Neural cell (in vitro differentiated cells): Measurements from ENCODE around the gene WWC2. TPM values are rescaled to one million over a fixed set of nuclear protein-coding genes. Genes with fewer than 3 reads are reported as not detected.

Experiments used
- H2AFZ ChIP-seq: fragments of 200-600, 300-800 bp; sonication (generic), shearing (Covaris generic); 2 replicates; pipeline ENCODE4 v1.6.0; 2014; ENCODE audit warnings: low read depth, mild to moderate bottlenecking, antibody characterized with exemption, low read length, moderate library complexity
- H3F3A ChIP-seq: fragments of 200-600 bp; shearing (Covaris generic); 2 replicates; pipeline ENCODE4 v1.6.1; 2016; ENCODE audit warnings: mild to moderate bottlenecking, moderate library complexity, mixed read lengths, antibody characterized with exemption, low read length; ENCODE audit not compliant: insufficient read depth, poor library complexity, severe bottlenecking
- H3K27ac ChIP-seq: fragments of 200-600, 300-800 bp; sonication (generic), shearing (Covaris generic); 2 replicates; pipeline ENCODE4 v1.5.1; 2014; ENCODE audit warnings: mild to moderate bottlenecking, low read length, moderate library complexity
- H3K27me3 ChIP-seq: fragments of 300-800, 200-600 bp; sonication (generic), shearing (Covaris generic); 2 replicates; pipeline ENCODE4 v1.6.0; 2014; ENCODE audit warnings: mild to moderate bottlenecking, low read depth, low read length, moderate library complexity; ENCODE audit not compliant: insufficient read depth
- H3K36me3 ChIP-seq: fragments of 300-800, 200-600 bp; sonication (generic), shearing (Covaris generic); 2 replicates; pipeline ENCODE4 v1.5.1; 2014; ENCODE audit warnings: mild to moderate bottlenecking, antibody characterized with exemption, low read length, moderate library complexity; ENCODE audit not compliant: insufficient read depth
- H3K4me2 ChIP-seq: fragments of 300-800, 200-600 bp; sonication (generic), shearing (Covaris generic); 2 replicates; pipeline ENCODE4 v1.6.0; 2014; ENCODE audit warnings: mild to moderate bottlenecking, low read length
- H3K4me3 ChIP-seq: fragments of 300-800, 200-600 bp; sonication (generic), shearing (Covaris generic); 2 replicates; pipeline ENCODE4 v1.5.1; 2014; ENCODE audit warnings: mild to moderate bottlenecking, low read length, moderate library complexity
- H3K79me2 ChIP-seq: fragments of 200-600 bp; shearing (Covaris generic); replicated peaks from 2 replicates; pipeline ENCODE4 v1.6.0; 2014; ENCODE audit warnings: mild to moderate bottlenecking, low read length, moderate library complexity; ENCODE audit not compliant: insufficient read depth
- H3K9ac ChIP-seq: fragments of 300-800, 200-600 bp; sonication (generic), shearing (Covaris generic); 2 replicates; pipeline ENCODE4 v1.6.1; 2016; ENCODE audit warnings: mild to moderate bottlenecking, low read length, mixed read lengths
- H3K9me2 ChIP-seq: fragments of 200-600 bp; shearing (Covaris generic); 2 replicates; pipeline ENCODE4 v1.6.1; 2016; ENCODE audit warnings: mild to moderate bottlenecking, low read length, mixed read lengths; ENCODE audit not compliant: insufficient read depth
- H3K9me3 ChIP-seq: fragments of 200-600, 300-800 bp; sonication (generic), shearing (Covaris generic); 2 replicates; pipeline ENCODE4 v1.6.1; 2016; ENCODE audit warnings: mild to moderate bottlenecking, mixed run types, low read length, moderate library complexity, mixed read lengths
- H4K20me1 ChIP-seq: fragments of 200-600 bp; shearing (Covaris generic); 2 replicates; pipeline ENCODE4 v1.6.1; 2016; ENCODE audit warnings: mild to moderate bottlenecking, mixed run types; ENCODE audit not compliant: insufficient read depth
- CTCF ChIP-seq: fragments of 450-650 bp; IDR thresholded peaks from 2 replicates; pipeline ENCODE4 v1.5.1; 2014; ENCODE audit warnings: antibody characterized with exemption, mild to moderate bottlenecking, moderate library complexity; ENCODE audit not compliant: poor library complexity, severe bottlenecking
- EP300 ChIP-seq: fragments of 450-650 bp; conservative IDR thresholded peaks from 2 replicates; pipeline ENCODE4 v1.6.1; 2014; ENCODE audit warnings: antibody characterized with exemption, mild to moderate bottlenecking, moderate library complexity; ENCODE audit not compliant: poor library complexity, severe bottlenecking
- EZH2 ChIP-seq: fragments of 200-600, 300-800 bp; shearing (Covaris generic), sonication (generic); IDR thresholded peaks from 2 replicates; pipeline ENCODE4 v1.6.1; 2014; ENCODE audit warnings: antibody characterized with exemption, low read length, borderline replicate concordance, mild to moderate bottlenecking; ENCODE audit not compliant: insufficient read depth, poor library complexity, severe bottlenecking
- MXI1 ChIP-seq: fragments of 450-650 bp; conservative IDR thresholded peaks from 2 replicates; pipeline ENCODE4 v1.6.1; 2014; ENCODE audit warnings: antibody characterized with exemption, mild to moderate bottlenecking; ENCODE audit not compliant: poor library complexity, severe bottlenecking
- POLR2AphosphoS5 ChIP-seq: IDR thresholded peaks from 2 replicates; pipeline ENCODE4 v1.6.1; 2012
- RAD21 ChIP-seq: fragments of 450-650 bp; conservative IDR thresholded peaks from 2 replicates; pipeline ENCODE4 v1.6.1; 2014; ENCODE audit warnings: antibody characterized with exemption, mild to moderate bottlenecking, moderate library complexity
- SMC3 ChIP-seq: fragments of 450-650 bp; conservative IDR thresholded peaks from 2 replicates; pipeline ENCODE4 v1.6.1; 2014; ENCODE audit warnings: antibody characterized with exemption, mild to moderate bottlenecking, moderate library complexity; ENCODE audit not compliant: poor library complexity
- TAF1 ChIP-seq: IDR thresholded peaks from 2 replicates; pipeline ENCODE4 v1.6.1; 2012; ENCODE audit warnings: low read depth
- polyA plus RNA-seq: library from polyadenylated mRNA; depleted of rRNA; stranded (reverse); fragments of >200 nt; gene quantifications from 2 replicates; pipeline ENCODE4 v1.2.3, GENCODE V29; 2014
- TF ChIP-seq, protein P1 (sequence below): IDR thresholded peaks from 2 replicates; pipeline ENCODE4 v1.6.1; 2012; ENCODE audit warnings: borderline replicate concordance

WWC2 gene
- polyA plus RNA-seq, 1 donor from 2014 or later: 5.7 TPM

DNA sequence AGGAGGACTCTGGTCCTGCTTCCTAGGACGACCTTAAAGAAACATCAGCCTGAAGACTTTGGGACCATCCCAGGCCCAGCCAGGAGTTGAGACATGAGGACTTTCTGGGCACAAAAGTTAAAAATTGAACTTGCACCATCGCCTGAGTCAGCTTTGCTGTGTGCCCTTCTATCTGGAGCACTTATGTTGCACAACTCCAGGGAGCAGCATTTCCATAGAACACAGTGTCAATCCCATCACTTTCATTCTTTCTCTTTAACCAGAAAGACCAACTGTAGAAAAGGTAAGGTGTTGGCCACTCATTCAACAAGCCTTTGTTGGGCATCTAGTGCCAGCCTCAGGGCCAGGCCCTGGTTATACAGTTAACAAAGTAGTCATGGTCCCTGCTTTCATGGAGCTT lies 231.8 kb downstream of the WWC2 start:
- no peak overlapping the region for H3K4me2 ChIP-seq
- H3K36me3 ChIP-seq: no peaks in the 10 kb centered on the region
- H3K27ac ChIP-seq: no peak overlapping the region
- no peaks in the 10 kb centered on the region for H4K20me1 ChIP-seq
- no peak overlapping the region for H2AFZ ChIP-seq
- H3K4me3 ChIP-seq: no peak overlapping the region
- TF ChIP-seq EZH2: no peak
- TF ChIP-seq, protein P1, sequence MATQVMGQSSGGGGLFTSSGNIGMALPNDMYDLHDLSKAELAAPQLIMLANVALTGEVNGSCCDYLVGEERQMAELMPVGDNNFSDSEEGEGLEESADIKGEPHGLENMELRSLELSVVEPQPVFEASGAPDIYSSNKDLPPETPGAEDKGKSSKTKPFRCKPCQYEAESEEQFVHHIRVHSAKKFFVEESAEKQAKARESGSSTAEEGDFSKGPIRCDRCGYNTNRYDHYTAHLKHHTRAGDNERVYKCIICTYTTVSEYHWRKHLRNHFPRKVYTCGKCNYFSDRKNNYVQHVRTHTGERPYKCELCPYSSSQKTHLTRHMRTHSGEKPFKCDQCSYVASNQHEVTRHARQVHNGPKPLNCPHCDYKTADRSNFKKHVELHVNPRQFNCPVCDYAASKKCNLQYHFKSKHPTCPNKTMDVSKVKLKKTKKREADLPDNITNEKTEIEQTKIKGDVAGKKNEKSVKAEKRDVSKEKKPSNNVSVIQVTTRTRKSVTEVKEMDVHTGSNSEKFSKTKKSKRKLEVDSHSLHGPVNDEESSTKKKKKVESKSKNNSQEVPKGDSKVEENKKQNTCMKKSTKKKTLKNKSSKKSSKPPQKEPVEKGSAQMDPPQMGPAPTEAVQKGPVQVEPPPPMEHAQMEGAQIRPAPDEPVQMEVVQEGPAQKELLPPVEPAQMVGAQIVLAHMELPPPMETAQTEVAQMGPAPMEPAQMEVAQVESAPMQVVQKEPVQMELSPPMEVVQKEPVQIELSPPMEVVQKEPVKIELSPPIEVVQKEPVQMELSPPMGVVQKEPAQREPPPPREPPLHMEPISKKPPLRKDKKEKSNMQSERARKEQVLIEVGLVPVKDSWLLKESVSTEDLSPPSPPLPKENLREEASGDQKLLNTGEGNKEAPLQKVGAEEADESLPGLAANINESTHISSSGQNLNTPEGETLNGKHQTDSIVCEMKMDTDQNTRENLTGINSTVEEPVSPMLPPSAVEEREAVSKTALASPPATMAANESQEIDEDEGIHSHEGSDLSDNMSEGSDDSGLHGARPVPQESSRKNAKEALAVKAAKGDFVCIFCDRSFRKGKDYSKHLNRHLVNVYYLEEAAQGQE: no peak
- no peak for TF ChIP-seq POLR2AphosphoS5
- no peak for TF ChIP-seq TAF1
- TF ChIP-seq MXI1: no peak
- TF ChIP-seq SMC3: no peak
- no peak for TF ChIP-seq CTCF
- no peak for TF ChIP-seq EP300
- no peak for TF ChIP-seq RAD21
- H3K9me2 ChIP-seq: no peaks in the 10 kb centered on the region
- H3K9ac ChIP-seq: no peak overlapping the region
- H3F3A ChIP-seq: no peaks in the 10 kb centered on the region
- H3K9me3 ChIP-seq: no peaks in the 10 kb centered on the region
- no peaks in the 10 kb centered on the region for H3K79me2 ChIP-seq
- H3K27me3 ChIP-seq: no peaks in the 10 kb centered on the region

GRCh38 chr4:183332447-183332846 lies 233.4 kb downstream of the WWC2 start:
- H3K9ac ChIP-seq: no peak overlapping the region
- H3K27ac ChIP-seq: no peak overlapping the region
- no peak overlapping the region for H3K4me3 ChIP-seq
- H3K9me3 ChIP-seq: no peaks in the 10 kb centered on the region
- no peaks in the 10 kb centered on the region for H3K79me2 ChIP-seq
- H4K20me1 ChIP-seq: no peaks in the 10 kb centered on the region
- no peaks in the 10 kb centered on the region for H3K9me2 ChIP-seq
- no peaks in the 10 kb centered on the region for H3K36me3 ChIP-seq
- H3K4me2 ChIP-seq: no peak overlapping the region
- TF ChIP-seq MXI1 (no peak), EP300 (no peak), SMC3 (no peak), EZH2 (no peak)
- H3K27me3 ChIP-seq: no peaks in the 10 kb centered on the region
- no peaks in the 10 kb centered on the region for H3F3A ChIP-seq
- no peak overlapping the region for H2AFZ ChIP-seq

GRCh38 chr4:183333202-183333601 lies 234.1 kb downstream of the WWC2 start:
- Histone ChIP-seq H3K27me3 (no peaks in the 10 kb centered on the region), H3K27ac (no peak overlapping the region)
- TF ChIP-seq POLR2AphosphoS5: no peak
- no peak for TF ChIP-seq CTCF
- no peak for TF ChIP-seq MXI1
- TF ChIP-seq EZH2: no peak
- no peak for TF ChIP-seq RAD21
- TF ChIP-seq EP300: no peak

More at GRCh38 chr4:183333202-183333601, 234.1 kb downstream of the WWC2 start:
- Histone ChIP-seq H3K9ac (no peak overlapping the region), H3K79me2 (no peaks in the 10 kb centered on the region), H3F3A (no peaks in the 10 kb centered on the region), H3K4me2 (no peak overlapping the region), H3K9me3 (no peaks in the 10 kb centered on the region), H3K36me3 (no peaks in the 10 kb centered on the region), H3K9me2 (no peaks in the 10 kb centered on the region), H4K20me1 (no peaks in the 10 kb centered on the region), H2AFZ (no peak overlapping the region), H3K4me3 (no peak overlapping the region)
